NB4 (cell line): ENCODE measurements around the gene MYO7A.

Experiments
- DNase-seq: peaks from one replicate; pipeline ENCODE4 v3.0.0; 2010; ENCODE audit warnings: low read depth
- H3K4me3 ChIP-seq: one replicate; pipeline ENCODE4 v1.5.1; 2011; ENCODE audit warnings: mild to moderate bottlenecking, low read depth, low read length, moderate library complexity
- CTCF ChIP-seq: IDR thresholded peaks from one replicate; pipeline ENCODE4 v1.5.1; 2012; ENCODE audit warnings: low read depth, low read length
- MYC ChIP-seq: IDR thresholded peaks from 2 replicates; pipeline ENCODE4 v1.6.1; 2011; ENCODE audit warnings: low read depth, low read length
- POLR2A ChIP-seq: IDR thresholded peaks from 2 replicates; pipeline ENCODE4 v1.6.1; 2011; ENCODE audit warnings: mild to moderate bottlenecking; ENCODE audit not compliant: insufficient read length; ENCODE audit errors: extremely low read depth
- TF ChIP-seq, protein P1 (sequence below): IDR thresholded peaks from 2 replicates; pipeline ENCODE4 v1.6.1; 2011; ENCODE audit warnings: low read depth, low read length

Gene MYO7A

GRCh38 chr11:77159219-77159936 is 31.3 kb downstream of the MYO7A start:
- DNase-seq, result no peak
- TF ChIP-seq, protein P1, sequence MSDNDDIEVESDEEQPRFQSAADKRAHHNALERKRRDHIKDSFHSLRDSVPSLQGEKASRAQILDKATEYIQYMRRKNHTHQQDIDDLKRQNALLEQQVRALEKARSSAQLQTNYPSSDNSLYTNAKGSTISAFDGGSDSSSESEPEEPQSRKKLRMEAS, result no peak
- TF ChIP-seq MYC (no peak), CTCF (no peak), POLR2A (no peak)
- no peak overlapping the region for H3K4me3 ChIP-seq

DNA sequence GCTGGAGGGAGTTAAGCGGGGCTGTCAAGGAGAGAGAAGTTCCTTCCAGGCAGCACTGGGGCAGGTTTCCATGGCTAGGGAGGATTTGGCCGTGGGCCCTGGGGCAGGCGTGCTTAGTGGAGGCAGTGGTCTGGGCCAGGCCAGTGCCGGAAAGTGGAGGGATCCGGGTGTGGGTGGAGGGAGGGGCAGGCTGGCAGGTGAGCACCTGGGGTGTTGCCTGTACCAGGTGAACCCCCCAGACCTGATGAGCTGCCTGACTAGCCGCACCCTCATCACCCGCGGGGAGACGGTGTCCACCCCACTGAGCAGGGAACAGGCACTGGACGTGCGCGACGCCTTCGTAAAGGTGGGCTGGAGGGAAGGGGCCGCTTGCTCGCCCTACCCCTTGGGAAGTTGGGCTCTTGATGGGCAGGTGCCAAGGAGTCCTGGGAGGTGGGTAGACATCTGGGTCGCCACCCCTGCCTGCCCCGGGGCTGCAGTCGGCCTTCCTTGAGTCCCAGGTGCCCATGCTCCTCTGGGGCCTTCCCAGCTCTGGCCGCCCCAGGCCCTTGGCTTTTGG is 32.0 kb downstream of the MYO7A start:
- TF ChIP-seq, protein P1, result no peak
- H3K4me3 ChIP-seq, result no peak overlapping the region
- no peak for DNase-seq

- TF ChIP-seq CTCF, result no peak
- no peak for TF ChIP-seq MYC
- TF ChIP-seq POLR2A, result no peak
- TF ChIP-seq, protein P1, result no peak
- H3K4me3 ChIP-seq, result no peak overlapping the region
- DNase-seq, result no peak
These were observed 35.2 kb downstream of the MYO7A start for GRCh38 chr11:77163271-77163670.

GRCh38 chr11:77165066-77165465 is 37.0 kb downstream of the MYO7A start:
- H3K4me3 ChIP-seq, result no peak overlapping the region
- TF ChIP-seq MYC, result no peak
- DNase-seq, result no peak

GRCh38 chr11:77166021-77166420 is 38.0 kb downstream of the MYO7A start:
- DNase-seq, result no peak
- H3K4me3 ChIP-seq, result no peak overlapping the region
- TF ChIP-seq, protein P1, result no peak
- TF ChIP-seq POLR2A (no peak), CTCF (no peak), MYC (no peak)

- no peak for DNase-seq
- TF ChIP-seq MYC, result no peak
- TF ChIP-seq, protein P1, result no peak
- no peak for TF ChIP-seq POLR2A
- no peak for TF ChIP-seq CTCF
- H3K4me3 ChIP-seq, result no peak overlapping the region
These were observed 39.1 kb downstream of the MYO7A start for GRCh38 chr11:77167111-77167626.
